Measurements from ENCODE around the gene TBX5.

DNA sequence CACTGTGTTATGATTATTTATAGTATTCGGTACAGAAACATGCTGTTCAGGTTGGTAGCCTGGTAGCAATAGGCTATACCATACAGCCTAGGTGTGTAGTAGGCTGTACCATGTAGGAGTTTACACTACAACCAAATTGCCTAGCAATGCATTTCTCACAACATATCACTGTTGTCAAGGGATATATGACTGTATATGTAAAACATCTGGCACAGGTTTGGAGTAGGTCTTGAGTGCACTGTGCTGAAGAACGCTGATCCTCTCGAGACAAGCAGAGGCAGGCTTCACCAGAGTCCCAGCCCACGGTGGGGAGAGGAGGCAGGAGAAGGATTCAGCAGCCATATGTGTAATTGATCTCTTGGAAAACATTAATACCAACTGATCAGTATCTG lies 15.0 kb upstream of the TBX5 start:
- TF ChIP-seq TAF1 (IDR thresholded peaks at IDR 0.05; ENCODE audit: borderline replicate concordance, insufficient read depth, low read length): no peak
- no peak for TF ChIP-seq SIN3A (IDR thresholded peaks at IDR 0.05; ENCODE audit: borderline replicate concordance, insufficient read depth, low read length)

Measured in PFSK-1 (cell line).